Stimulated activated CD8-positive, alpha-beta memory T cell treated with anti-CD3 and anti-CD28 coated beads, Interleukin-4, amount 100 ng/mL, for 48 hours (primary cell): ENCODE measurements around the gene LYPD4.

Experiments
- DNase-seq: peaks from one replicate; pipeline ENCODE4 v3.0.0-alpha.2; 2020

Gene LYPD4

GRCh38 chr19:41849067-41849466 lies 4.6 kb upstream of the LYPD4 start:
- DNase-seq: no peak

- no peak for DNase-seq
Measured at GRCh38 chr19:41848666-41849065, 4.2 kb upstream of the LYPD4 start.

GRCh38 chr19:41847351-41848105 lies 3.0 kb upstream of the LYPD4 start:
- DNase-seq: no peak

- DNase-seq: no peak
Measured at GRCh38 chr19:41845051-41845590, 638 bp upstream of the LYPD4 start.

DNA sequence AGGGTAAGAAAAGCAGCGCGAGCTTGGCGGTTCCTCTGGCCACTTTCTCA lies 343 bp upstream of the LYPD4 start, which contains the start of gene DMRTC2:
Gene DMRTC2 (plus strand): TSS at position 42 of the 50 bp plus-strand sequence. CDS start 2,387 bp downstream, outside the sequence.
- DNase-seq: no peak

- no peak for DNase-seq
Measured at GRCh38 chr19:41843371-41843770, 1.1 kb downstream of the LYPD4 start.

DNA sequence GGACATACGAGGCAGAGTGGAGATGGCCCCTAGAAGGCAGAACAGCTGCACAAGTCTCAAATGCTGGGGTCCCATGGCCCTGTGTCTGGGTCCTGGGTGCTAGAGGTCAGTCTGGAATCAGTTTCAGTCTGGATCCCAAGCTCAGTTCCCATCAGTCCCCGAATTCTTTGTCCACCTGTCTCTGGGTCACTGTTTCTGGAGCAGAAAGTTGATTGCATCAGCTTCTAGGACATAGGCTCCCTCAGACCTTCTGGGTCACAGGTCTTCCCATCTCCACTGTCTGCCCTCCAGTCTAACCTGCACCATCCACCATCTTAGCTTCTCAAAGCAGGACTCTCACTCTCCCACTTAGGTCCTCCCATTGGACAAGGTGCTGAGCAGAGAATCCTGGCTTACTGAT lies 5.3 kb downstream of the LYPD4 start:
- no peak for DNase-seq

DNA sequence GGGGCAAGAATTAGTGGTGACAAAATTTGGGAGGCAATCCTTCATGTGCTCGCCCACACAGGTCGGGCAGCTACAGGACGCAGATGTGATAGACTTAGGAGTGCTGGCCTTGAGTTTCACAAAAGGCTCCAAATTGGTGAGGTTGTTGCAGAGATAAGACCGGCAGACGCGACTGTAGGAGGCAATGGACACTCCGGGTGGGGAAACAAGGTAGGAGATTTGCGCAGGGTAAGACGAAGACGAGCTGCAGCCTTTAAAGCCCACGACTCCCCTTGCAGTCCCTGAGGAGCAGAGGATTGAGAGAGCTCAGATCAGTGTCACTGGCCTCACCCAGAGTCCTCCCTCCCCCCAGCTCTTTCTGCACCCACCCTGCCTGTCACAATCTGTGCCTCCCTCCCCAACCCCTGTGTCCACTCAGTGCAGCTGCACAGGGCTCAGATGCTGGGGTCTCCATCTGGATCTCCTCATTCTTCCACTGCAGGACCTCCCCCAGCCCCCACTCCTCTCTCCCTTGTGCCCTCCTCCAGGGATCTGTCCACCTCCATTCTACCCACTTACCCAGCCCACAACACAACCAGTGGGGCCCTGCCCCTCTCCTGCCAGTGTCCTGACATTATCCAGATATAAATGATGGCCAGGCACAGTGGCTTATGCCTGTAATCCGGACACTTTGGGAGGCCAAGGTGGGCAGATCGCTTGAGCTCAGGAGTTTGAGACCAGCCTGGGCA lies 6.3 kb downstream of the LYPD4 start:
- DNase-seq: no peak

- peak; percentile 59 for DNase-seq
Measured at GRCh38 chr19:41821003-41821735, 23.3 kb downstream of the LYPD4 start.

DNA sequence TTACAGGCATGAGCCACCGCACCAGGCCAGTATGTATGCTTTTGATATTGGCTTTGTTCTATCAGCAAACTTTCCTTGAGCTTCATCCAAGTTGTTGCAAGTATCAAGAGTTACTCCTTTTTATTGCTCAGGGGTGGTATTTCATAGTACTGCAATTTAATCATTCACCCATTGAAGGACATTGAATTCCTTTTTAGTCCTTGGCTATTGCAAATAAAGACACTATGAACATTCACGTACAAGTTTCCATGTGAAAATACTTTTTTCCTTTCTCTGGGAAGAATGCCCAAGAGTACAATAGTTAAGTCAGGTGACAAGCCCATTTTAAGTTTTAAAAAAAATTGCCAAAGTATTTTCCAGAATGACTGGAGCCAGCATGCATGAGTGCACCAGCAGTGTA lies 27.7 kb downstream of the LYPD4 start:
- DNase-seq: no peak

GRCh38 chr19:41815301-41815700 lies 29.2 kb downstream of the LYPD4 start:
- no peak for DNase-seq

- DNase-seq: no peak
Measured at GRCh38 chr19:41813911-41814310, 30.6 kb downstream of the LYPD4 start.

DNA sequence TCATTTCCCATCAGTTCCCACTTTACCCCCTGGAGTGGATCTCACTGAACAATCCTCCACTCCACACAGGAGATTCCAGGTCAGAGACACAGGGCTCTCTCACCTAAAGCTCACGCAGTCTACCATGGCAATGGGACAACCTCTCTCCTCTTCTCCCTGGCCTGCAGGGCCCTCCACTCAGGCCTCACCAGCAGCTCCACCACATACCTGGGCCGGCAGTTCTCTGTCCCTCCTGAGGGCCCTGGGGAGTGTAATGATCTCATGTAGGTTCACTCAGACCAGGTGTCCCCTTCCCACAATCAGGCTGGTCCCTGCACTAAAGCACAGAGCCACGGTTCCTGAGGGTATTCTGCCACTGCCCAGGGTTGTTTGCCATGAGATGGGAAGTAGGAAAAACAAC lies 32.5 kb downstream of the LYPD4 start:
- no peak for DNase-seq

- DNase-seq: no peak
Measured at GRCh38 chr19:41811036-41811435, 33.4 kb downstream of the LYPD4 start.

GRCh38 chr19:41810301-41810700 lies 34.2 kb downstream of the LYPD4 start:
- DNase-seq: no peak

DNA sequence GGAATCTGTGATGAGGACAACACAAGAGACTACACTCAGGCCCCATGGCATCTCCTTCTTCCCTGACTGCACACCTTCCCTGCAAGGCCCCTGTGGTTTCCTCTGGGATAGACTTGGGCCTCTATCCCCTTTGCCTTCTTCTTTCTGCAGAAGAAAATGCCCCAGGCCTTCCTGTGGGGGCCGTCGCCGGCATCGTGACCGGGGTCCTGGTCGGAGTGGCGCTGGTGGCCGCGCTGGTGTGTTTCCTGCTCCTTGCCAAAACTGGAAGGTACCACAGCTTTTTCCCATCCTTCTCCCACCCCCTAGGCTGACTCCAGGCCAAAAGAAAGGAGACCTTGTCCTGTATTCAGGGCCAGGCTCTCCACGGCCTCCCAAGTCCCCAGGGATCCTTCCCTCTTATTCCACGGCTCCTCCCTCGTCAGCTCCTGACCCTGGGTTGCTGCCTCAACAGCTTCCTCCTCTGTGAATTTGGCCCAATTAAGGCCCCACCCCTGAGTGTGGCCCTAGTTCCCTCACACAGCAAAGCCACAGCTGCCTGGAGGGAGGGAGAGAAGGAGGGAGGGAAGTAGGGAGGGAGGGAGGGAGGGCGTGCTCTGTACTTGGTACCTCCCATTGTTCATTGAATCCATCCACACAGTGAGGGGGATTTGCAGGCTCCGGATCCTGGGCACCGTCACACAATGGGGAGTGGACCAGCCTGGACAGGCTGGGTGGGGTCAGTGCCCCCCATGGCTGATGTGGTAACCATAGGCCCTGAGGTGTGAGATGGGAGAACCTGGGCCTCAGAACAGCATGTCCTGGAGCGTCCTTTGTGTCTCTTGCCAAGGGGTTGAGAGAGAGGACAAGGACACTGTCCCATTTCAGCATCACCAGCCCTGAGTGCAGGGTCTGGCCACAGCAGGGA lies 35.6 kb downstream of the LYPD4 start:
- no peak for DNase-seq

- DNase-seq: no peak
Measured at GRCh38 chr19:41807176-41807575, 37.3 kb downstream of the LYPD4 start.

DNA sequence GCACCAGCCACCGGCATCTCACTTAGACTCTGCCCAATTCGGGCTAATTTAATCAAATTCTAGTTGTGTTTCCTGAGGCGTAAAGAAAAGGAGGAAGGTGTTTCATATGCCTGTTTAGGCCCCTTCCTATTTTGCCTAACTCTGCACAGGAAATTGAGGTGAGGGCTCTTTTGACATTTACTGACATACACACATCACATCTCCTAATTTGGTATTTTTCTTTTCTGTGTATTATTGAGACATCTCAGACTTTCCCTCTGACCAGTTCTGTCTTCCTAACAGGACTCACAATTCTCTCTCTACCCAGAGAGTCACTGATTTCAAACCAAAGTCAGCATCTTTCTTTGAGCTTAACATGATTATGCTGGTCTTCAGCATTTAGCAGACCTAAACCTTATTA lies 40.1 kb downstream of the LYPD4 start:
- no peak for DNase-seq

GRCh38 chr19:41802770-41803169 lies 41.7 kb downstream of the LYPD4 start:
- no peak for DNase-seq

DNA sequence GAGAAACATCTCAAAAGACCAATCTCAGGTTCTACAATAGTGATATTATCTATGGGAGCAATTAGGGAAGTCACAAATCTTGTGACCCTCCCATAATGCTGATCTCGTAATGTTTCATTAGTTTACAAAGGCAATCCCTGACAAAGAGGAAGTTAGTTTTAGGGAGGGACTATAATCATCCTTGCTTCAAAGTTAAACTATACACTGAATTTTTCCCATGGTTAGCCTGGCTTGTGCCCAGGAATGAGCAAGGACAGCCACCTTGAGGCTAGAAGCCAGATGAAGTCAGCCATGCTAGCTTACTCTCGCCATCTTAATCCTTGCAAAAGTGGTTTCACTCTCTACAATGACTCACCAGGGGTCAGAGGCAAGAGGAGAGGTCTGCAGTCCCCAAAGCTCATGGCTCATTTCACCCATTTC lies 42.7 kb downstream of the LYPD4 start:
- no peak for DNase-seq

GRCh38 chr19:41801031-41801430 lies 43.5 kb downstream of the LYPD4 start:
- no peak for DNase-seq

- no peak for DNase-seq
Measured at GRCh38 chr19:41799444-41800000, 45.0 kb downstream of the LYPD4 start.

- no peak for DNase-seq
Measured at GRCh38 chr19:41796901-41797300, 47.6 kb downstream of the LYPD4 start.
